NB4 (cell line): Measurements from ENCODE around the gene TAS2R38.

Experiments used
- CTCF ChIP-seq: IDR thresholded peaks from one replicate; pipeline ENCODE4 v1.5.1; 2012; ENCODE audit warnings: low read depth, low read length
- MYC ChIP-seq: IDR thresholded peaks from 2 replicates; pipeline ENCODE4 v1.6.1; 2011; ENCODE audit warnings: low read depth, low read length
- POLR2A ChIP-seq: IDR thresholded peaks from 2 replicates; pipeline ENCODE4 v1.6.1; 2011; ENCODE audit warnings: mild to moderate bottlenecking; ENCODE audit not compliant: insufficient read length; ENCODE audit errors: extremely low read depth
- TF ChIP-seq, protein P1 (sequence below): IDR thresholded peaks from 2 replicates; pipeline ENCODE4 v1.6.1; 2011; ENCODE audit warnings: low read depth, low read length

DNA sequence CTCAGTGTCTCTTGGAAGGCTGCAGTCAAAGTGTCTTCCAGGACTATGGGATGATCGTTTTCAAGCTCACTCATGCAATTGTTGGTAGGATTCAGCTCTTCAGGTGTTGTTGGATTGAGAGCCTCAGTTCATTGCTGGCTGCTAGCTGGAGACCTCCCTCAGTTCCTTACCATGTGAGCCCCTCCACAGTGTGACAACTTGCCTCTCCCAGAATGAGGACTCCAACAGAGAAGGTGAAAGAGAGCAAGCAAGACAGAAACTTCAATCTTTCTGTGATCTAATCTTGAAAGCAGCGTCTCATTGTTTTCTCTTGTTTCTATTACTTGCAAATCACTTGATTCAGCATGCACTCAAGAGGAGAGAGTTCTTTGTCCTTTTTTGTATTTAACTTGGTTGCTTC, 44.6 kb upstream of the TAS2R38 start:
- TF ChIP-seq CTCF (no peak), MYC (no peak), POLR2A (no peak)
- TF ChIP-seq, protein P1, sequence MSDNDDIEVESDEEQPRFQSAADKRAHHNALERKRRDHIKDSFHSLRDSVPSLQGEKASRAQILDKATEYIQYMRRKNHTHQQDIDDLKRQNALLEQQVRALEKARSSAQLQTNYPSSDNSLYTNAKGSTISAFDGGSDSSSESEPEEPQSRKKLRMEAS, result no peak
